Activated CD8-positive, alpha-beta memory T cell treated with anti-CD3 and anti-CD28 coated beads for 48 hours (primary cell): ENCODE data around the gene TUBB4B.
"Not testable (repeated sequence)": the region's sequence is repeated elsewhere in the genome, so short reads cannot be mapped to it uniquely, and the experiment has no call there.

Experiments used
- DNase-seq, 3 experiments: peaks; one replicate each; pipeline ENCODE4 v3.0.0-alpha.2; 2020; ENCODE audit warnings: low read depth in 2 of 3, low spot score in 2 of 3

Gene TUBB4B

GRCh38 chr9:137236238-137236935 is 4.7 kb upstream of the TUBB4B start:
- peak; percentile 70 to 89 (median 87) for DNase-seq

GRCh38 chr9:137236936-137237421 is 4.1 kb upstream of the TUBB4B start:
- DNase-seq, result no peak

- DNase-seq, result no peak
These were observed 3.0 kb upstream of the TUBB4B start for GRCh38 chr9:137237759-137238726.

GRCh38 chr9:137239541-137240200 is 1.4 kb upstream of the TUBB4B start:
- not testable (repeated sequence) for DNase-seq

- DNase-seq, result peak in 2 of 3 experiments; percentile 50 to 66
These were observed 708 bp upstream of the TUBB4B start for GRCh38 chr9:137240318-137240840.

GRCh38 chr9:137241490-137242268 is 592 bp downstream of the TUBB4B start:
- no peak for DNase-seq

- DNase-seq, result no peak
These were observed 1.4 kb downstream of the TUBB4B start for GRCh38 chr9:137242269-137243203.

- DNase-seq, result not testable (repeated sequence)
These were observed 2.2 kb downstream of the TUBB4B start for GRCh38 chr9:137243266-137243625.

GRCh38 chr9:137243626-137244485 is 2.8 kb downstream of the TUBB4B start:
- no peak for DNase-seq

- no peak for DNase-seq
These were observed 3.7 kb downstream of the TUBB4B start for GRCh38 chr9:137244486-137245449.

GRCh38 chr9:137245450-137246421 is 4.6 kb downstream of the TUBB4B start:
- no peak for DNase-seq

- DNase-seq, result no peak
These were observed 6.2 kb downstream of the TUBB4B start for GRCh38 chr9:137247135-137247915.

GRCh38 chr9:137247916-137248175 is 6.8 kb downstream of the TUBB4B start:
- DNase-seq, result no peak

- no peak for DNase-seq
These were observed 9.5 kb downstream of the TUBB4B start for GRCh38 chr9:137250329-137251193.

- no peak for DNase-seq
These were observed 10.0 kb downstream of the TUBB4B start, which contains the start of gene STPG3 for GRCh38 chr9:137251194-137251461. STPG3 (plus strand) TSS chr9:137251286; CDS start chr9:137251287, 1 bp downstream.
